ENCODE measurements around the gene VAT1L. TPM values are rescaled to one million over a fixed set of nuclear protein-coding genes. Genes with fewer than 3 reads are reported as not detected.

Gene VAT1L
- polyA plus RNA-seq, 1 of the 3 experiments (the other 2 are of a cell fraction): 52.5 TPM

DNA sequence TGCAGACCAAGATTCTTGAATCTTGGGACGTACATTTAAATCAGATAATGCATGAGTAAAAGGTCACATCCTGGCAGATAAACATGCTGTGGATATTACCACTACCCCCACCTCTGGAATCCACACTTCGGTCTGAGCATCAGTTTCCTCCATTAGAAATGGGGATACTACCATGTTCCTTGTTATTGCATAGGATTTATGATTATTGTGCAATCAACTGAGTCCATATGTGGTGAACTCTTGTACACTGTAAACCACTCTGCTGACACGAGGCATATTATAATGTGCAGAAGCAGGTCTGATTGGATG lies 108.7 kb downstream of the VAT1L start:
- no peaks in the 10 kb centered on the region for H3K79me2 ChIP-seq (ENCODE audit: insufficient read depth)
- WGBS (ENCODE audit: low lambda C conversion rate): 11% methylated on average over 3 of the region's 3 CpGs
- H3K9me2 ChIP-seq: no peaks in the 10 kb centered on the region
- H3F3A ChIP-seq (replicated peaks; ENCODE audit: insufficient read depth): peaks cover 24% of the 10 kb centered on the region
- peaks cover 15 to 27% of the 10 kb centered on the region in 2 experiments for H3K4me1 ChIP-seq (ENCODE audit: control insufficient read depth in 1 of 2, insufficient read depth in 2 of 2, low read depth in 1 of 2, low read length in 1 of 2)
- peak overlapping the region; percentile 66 for H3K4me2 ChIP-seq
- H4K20me1 ChIP-seq (ENCODE audit: insufficient read depth): no peaks in the 10 kb centered on the region
- H3K27me3 ChIP-seq (ENCODE audit: insufficient read depth): no peaks in the 10 kb centered on the region
- H2AFZ ChIP-seq (ENCODE audit: low read depth): no peak overlapping the region
- POLR2A ChIA-PET: no interaction called here
- H3K9me3 ChIP-seq: no peaks in the 10 kb centered on the region
- peak overlapping the region in 1 of 2 experiments; percentile 57; a peak in 2 of 4 replicates for H3K27ac ChIP-seq (ENCODE audit: low read depth in 2 of 2, low read length in 1 of 2)
- no peak overlapping the region for H3K4me3 ChIP-seq (ENCODE audit: low read depth in 2 of 2, low read length in 1 of 2)
- no peaks in the 10 kb centered on the region for H3K36me3 ChIP-seq (replicated peaks in 1 of 2; ENCODE audit: control insufficient read depth in 1 of 2, insufficient read depth in 2 of 2, low read length in 1 of 2)
- TF ChIP-seq RXRA (IDR thresholded peaks at IDR 0.05; ENCODE audit: borderline replicate concordance, low read depth): peak; percentile 53; the same call in 1 of the 2 replicates
- TF ChIP-seq CHD2 (IDR thresholded peaks at IDR 0.05; ENCODE audit: low read length, partially characterized antibody): no peak
- TF ChIP-seq EP300 (IDR thresholded peaks at IDR 0.05; ENCODE audit: borderline replicate concordance in 1 of 2, low read depth in 1 of 2, low read length in 1 of 2): no peak
- no peak for TF ChIP-seq SMC3 (IDR thresholded peaks at IDR 0.05; ENCODE audit: low read depth, low read length)
- no peak for TF ChIP-seq POLR2AphosphoS5 (IDR thresholded peaks at IDR 0.05; ENCODE audit: low read depth, low read length)
- TF ChIP-seq NRF1 (IDR thresholded peaks at IDR 0.05; ENCODE audit: low read depth, low read length): no peak
- no peak for TF ChIP-seq GABPA (IDR thresholded peaks at IDR 0.05; ENCODE audit: low read depth)
- no peak for TF ChIP-seq RAD21 (IDR thresholded peaks at IDR 0.05; ENCODE audit: low read length)
- TF ChIP-seq, protein P1, sequence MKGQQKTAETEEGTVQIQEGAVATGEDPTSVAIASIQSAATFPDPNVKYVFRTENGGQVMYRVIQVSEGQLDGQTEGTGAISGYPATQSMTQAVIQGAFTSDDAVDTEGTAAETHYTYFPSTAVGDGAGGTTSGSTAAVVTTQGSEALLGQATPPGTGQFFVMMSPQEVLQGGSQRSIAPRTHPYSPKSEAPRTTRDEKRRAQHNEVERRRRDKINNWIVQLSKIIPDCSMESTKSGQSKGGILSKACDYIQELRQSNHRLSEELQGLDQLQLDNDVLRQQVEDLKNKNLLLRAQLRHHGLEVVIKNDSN (IDR thresholded peaks at IDR 0.05; ENCODE audit: borderline replicate concordance, low read depth): no peak
- no peak; the same call in 1 of the 2 replicates for TF ChIP-seq TEAD4 (IDR thresholded peaks at IDR 0.05; ENCODE audit: borderline replicate concordance, insufficient read depth)
- no peak for TF ChIP-seq EZH2phosphoT487 (IDR thresholded peaks at IDR 0.05; ENCODE audit: borderline replicate concordance, low read depth)
- TF ChIP-seq JUND (IDR thresholded peaks at IDR 0.05): no peak; the same call in 1 of the 2 replicates
- 0 out of 2 replicates have a peak, but pooled peaks have one; percentile 5 for TF ChIP-seq NFIC (IDR thresholded peaks at IDR 0.05; ENCODE audit: borderline replicate concordance)
- no peak for TF ChIP-seq FOXM1 (IDR thresholded peaks at IDR 0.05; ENCODE audit: low read depth)
- no peak for TF ChIP-seq ELF1 (IDR thresholded peaks at IDR 0.05)
- no peak for TF ChIP-seq SIN3A (IDR thresholded peaks at IDR 0.05; ENCODE audit: borderline replicate concordance, low read depth, low read length)
- no peak for TF ChIP-seq MEF2A (IDR thresholded peaks at IDR 0.05; ENCODE audit: borderline replicate concordance, low read depth)
- TF ChIP-seq, protein P2, sequence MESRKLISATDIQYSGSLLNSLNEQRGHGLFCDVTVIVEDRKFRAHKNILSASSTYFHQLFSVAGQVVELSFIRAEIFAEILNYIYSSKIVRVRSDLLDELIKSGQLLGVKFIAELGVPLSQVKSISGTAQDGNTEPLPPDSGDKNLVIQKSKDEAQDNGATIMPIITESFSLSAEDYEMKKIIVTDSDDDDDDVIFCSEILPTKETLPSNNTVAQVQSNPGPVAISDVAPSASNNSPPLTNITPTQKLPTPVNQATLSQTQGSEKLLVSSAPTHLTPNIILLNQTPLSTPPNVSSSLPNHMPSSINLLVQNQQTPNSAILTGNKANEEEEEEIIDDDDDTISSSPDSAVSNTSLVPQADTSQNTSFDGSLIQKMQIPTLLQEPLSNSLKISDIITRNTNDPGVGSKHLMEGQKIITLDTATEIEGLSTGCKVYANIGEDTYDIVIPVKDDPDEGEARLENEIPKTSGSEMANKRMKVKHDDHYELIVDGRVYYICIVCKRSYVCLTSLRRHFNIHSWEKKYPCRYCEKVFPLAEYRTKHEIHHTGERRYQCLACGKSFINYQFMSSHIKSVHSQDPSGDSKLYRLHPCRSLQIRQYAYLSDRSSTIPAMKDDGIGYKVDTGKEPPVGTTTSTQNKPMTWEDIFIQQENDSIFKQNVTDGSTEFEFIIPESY (IDR thresholded peaks at IDR 0.05; ENCODE audit: borderline replicate concordance, low read depth): no peak
- TF ChIP-seq, protein P3, sequence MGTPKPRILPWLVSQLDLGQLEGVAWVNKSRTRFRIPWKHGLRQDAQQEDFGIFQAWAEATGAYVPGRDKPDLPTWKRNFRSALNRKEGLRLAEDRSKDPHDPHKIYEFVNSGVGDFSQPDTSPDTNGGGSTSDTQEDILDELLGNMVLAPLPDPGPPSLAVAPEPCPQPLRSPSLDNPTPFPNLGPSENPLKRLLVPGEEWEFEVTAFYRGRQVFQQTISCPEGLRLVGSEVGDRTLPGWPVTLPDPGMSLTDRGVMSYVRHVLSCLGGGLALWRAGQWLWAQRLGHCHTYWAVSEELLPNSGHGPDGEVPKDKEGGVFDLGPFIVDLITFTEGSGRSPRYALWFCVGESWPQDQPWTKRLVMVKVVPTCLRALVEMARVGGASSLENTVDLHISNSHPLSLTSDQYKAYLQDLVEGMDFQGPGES (IDR thresholded peaks at IDR 0.05; ENCODE audit: low read depth, low read length): no peak
- TF ChIP-seq TAF1 (IDR thresholded peaks at IDR 0.05; ENCODE audit: borderline replicate concordance, low read depth, low read length): no peak
- TF ChIP-seq, protein P4, sequence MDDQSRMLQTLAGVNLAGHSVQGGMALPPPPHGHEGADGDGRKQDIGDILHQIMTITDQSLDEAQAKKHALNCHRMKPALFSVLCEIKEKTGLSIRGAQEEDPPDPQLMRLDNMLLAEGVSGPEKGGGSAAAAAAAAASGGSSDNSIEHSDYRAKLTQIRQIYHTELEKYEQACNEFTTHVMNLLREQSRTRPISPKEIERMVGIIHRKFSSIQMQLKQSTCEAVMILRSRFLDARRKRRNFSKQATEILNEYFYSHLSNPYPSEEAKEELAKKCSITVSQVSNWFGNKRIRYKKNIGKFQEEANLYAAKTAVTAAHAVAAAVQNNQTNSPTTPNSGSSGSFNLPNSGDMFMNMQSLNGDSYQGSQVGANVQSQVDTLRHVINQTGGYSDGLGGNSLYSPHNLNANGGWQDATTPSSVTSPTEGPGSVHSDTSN (IDR thresholded peaks at IDR 0.05): peak; percentile 46; the same call in 1 of the 2 replicates
- TF ChIP-seq, protein P5, sequence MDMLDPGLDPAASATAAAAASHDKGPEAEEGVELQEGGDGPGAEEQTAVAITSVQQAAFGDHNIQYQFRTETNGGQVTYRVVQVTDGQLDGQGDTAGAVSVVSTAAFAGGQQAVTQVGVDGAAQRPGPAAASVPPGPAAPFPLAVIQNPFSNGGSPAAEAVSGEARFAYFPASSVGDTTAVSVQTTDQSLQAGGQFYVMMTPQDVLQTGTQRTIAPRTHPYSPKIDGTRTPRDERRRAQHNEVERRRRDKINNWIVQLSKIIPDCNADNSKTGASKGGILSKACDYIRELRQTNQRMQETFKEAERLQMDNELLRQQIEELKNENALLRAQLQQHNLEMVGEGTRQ (IDR thresholded peaks at IDR 0.05; ENCODE audit: borderline replicate concordance, low read depth, low read length): no peak
- TF ChIP-seq MXI1 (IDR thresholded peaks at IDR 0.05; ENCODE audit: low read depth, low read length): no peak
- TF ChIP-seq GATA2 (CRISPR knock-in tag; IDR thresholded peaks at IDR 0.05): no peak
- TF ChIP-seq FOXJ3 (CRISPR knock-in tag; IDR thresholded peaks at IDR 0.05): no peak
- no peak for TF ChIP-seq RCOR1 (IDR thresholded peaks at IDR 0.05; ENCODE audit: low read length)
- peak; percentile 74 for TF ChIP-seq TCF12 (IDR thresholded peaks at IDR 0.05)
- TF ChIP-seq RFX5 (IDR thresholded peaks at IDR 0.05; ENCODE audit: low read length): no peak
- no peak for TF ChIP-seq YY1 (IDR thresholded peaks at IDR 0.05; ENCODE audit: low read depth)
- DNase-seq: peak; percentile 25
- CTCF ChIA-PET: no interaction called here
- H3K9ac ChIP-seq: no peak overlapping the region
